Parathyroid adenoma (tissue), 2 donors: ENCODE data around the gene SLC25A51.

ENCODE experiments used
- H2AFZ ChIP-seq: fragments of 300-600 bp; sonication (generic); one replicate; pipeline ENCODE4 v1.7.0; 2017; ENCODE audit warnings: antibody characterized with exemption, mild to moderate bottlenecking
- H3K27ac ChIP-seq: fragments of 300-600 bp; sonication (generic); one replicate; pipeline ENCODE4 v1.7.0; 2017
- H3K27me3 ChIP-seq: fragments of 300-600 bp; sonication (generic); one replicate; pipeline ENCODE4 v1.7.0; 2017; ENCODE audit warnings: low read length; ENCODE audit not compliant: control insufficient read depth, insufficient read depth
- H3K36me3 ChIP-seq: fragments of 300-600 bp; sonication (generic); one replicate; pipeline ENCODE4 v1.7.0; 2017; ENCODE audit warnings: low read length; ENCODE audit not compliant: control insufficient read depth, insufficient read depth
- H3K4me1 ChIP-seq: fragments of 300-600 bp; sonication (generic); one replicate; pipeline ENCODE4 v1.7.0; 2017; ENCODE audit warnings: control low read depth
- H3K4me2 ChIP-seq: fragments of 300-600 bp; sonication (generic); one replicate; pipeline ENCODE4 v1.7.0; 2017; ENCODE audit warnings: low read length
- H3K4me3 ChIP-seq: fragments of 300-600 bp; sonication (generic); one replicate; pipeline ENCODE4 v1.7.0; 2017; ENCODE audit warnings: low read depth, low read length
- H3K79me2 ChIP-seq: fragments of 300-600 bp; sonication (generic); one replicate; pipeline ENCODE4 v1.7.0; 2017; ENCODE audit warnings: control low read depth
- H3K9ac ChIP-seq: fragments of 300-600 bp; sonication (generic); one replicate; pipeline ENCODE4 v1.7.0; 2017; ENCODE audit warnings: mild to moderate bottlenecking
- H3K9me3 ChIP-seq: fragments of 300-600 bp; sonication (generic); one replicate; pipeline ENCODE4 v1.7.0; 2017; ENCODE audit warnings: low read length; ENCODE audit not compliant: control insufficient read depth
- TF ChIP-seq, protein P1 (sequence below): fragments of 300-600 bp; sonication (generic); IDR thresholded peaks from one replicate; pipeline ENCODE4 v1.7.0; 2017; ENCODE audit warnings: antibody characterized with exemption, mild to moderate bottlenecking
- donor health status: primary hyperparathyroidism.

Gene SLC25A51

DNA sequence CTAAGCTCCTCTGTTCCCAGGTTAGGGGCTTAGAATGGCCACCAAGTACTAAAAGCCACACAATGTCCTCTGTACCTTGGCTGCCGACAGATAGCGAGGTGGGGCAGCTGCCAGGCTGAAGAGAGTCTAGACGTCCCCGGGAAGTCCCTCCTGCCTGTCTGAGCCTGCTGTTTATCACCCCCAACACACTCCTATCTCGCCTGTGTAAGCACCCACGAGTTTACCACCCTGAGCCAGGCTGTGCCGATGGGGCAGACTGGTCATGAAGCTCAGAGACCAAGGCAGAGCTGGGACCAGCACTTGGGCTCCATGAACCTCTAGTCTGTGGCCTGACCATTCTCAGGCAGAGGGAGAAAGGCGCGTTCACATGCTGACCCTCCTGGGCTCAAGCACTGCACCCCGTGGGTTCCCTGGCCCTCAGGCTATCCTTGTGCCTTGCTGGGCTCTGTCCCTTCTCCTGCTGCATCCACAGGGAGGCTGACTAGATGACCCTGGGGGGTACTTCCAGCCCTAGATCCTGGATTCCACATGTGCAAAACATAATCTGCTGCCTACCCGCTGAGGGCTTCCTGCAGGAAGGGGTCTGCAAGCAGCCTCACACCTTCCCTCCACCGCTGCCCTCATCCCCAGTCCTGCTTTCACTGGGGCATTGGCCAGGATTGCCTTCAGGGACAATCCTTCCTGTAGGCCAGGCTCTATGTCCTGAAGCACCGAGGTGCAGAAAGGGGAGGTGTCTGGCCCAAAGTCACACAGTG is 18.6 kb upstream of the SLC25A51 start:
- no peak overlapping the region for H2AFZ ChIP-seq
- H3K4me1 ChIP-seq, result no peaks in the 10 kb centered on the region
- no peaks in the 10 kb centered on the region for H3K27me3 ChIP-seq
- H3K79me2 ChIP-seq, result no peaks in the 10 kb centered on the region
- no peaks in the 10 kb centered on the region for H3K36me3 ChIP-seq
- no peak overlapping the region for H3K27ac ChIP-seq
- H3K4me3 ChIP-seq, result no peak overlapping the region
- H3K9ac ChIP-seq, result no peak overlapping the region
- H3K9me3 ChIP-seq, result no peaks in the 10 kb centered on the region
- H3K4me2 ChIP-seq, result no peak overlapping the region
- TF ChIP-seq, protein P1, sequence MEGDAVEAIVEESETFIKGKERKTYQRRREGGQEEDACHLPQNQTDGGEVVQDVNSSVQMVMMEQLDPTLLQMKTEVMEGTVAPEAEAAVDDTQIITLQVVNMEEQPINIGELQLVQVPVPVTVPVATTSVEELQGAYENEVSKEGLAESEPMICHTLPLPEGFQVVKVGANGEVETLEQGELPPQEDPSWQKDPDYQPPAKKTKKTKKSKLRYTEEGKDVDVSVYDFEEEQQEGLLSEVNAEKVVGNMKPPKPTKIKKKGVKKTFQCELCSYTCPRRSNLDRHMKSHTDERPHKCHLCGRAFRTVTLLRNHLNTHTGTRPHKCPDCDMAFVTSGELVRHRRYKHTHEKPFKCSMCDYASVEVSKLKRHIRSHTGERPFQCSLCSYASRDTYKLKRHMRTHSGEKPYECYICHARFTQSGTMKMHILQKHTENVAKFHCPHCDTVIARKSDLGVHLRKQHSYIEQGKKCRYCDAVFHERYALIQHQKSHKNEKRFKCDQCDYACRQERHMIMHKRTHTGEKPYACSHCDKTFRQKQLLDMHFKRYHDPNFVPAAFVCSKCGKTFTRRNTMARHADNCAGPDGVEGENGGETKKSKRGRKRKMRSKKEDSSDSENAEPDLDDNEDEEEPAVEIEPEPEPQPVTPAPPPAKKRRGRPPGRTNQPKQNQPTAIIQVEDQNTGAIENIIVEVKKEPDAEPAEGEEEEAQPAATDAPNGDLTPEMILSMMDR, result no peak

DNA sequence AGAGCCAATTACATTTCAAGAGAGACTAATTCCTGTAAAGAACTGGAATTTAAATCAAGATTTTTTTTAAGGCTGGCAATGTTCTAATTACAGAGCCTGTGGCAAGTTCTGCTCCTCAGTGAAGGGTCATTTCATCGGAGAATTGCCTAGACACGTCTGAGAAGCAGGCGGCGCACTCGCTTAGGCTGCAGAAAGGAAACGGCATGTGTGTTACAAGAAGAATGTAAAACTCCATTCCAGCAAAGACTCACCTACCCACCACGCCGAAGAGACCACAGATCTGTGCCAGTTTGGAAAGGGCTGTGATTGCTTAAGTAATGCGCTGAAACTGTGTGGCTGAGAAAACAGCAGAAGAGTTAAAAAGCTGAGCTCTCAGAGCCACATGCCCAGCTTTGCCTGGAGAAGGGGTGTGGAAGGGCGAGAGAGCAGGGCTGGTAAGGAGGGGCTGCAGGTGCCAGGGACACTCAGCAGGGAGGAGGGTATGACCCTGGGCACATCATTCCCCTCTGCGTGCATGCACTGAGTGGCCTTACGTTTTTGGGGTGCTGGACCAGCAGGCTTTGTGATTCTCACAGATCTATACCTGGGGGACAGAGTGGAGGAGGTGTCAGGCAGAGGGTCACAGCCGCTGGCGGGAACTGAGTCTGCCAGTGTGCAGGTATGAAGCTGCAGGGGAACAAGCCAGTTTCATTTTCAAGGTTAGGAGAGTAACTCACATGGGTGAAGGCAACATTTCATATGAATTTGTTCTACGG is 17.8 kb upstream of the SLC25A51 start:
- Histone ChIP-seq H3K27ac (no peak overlapping the region), H3K9me3 (no peaks in the 10 kb centered on the region), H3K79me2 (no peaks in the 10 kb centered on the region), H3K4me1 (no peaks in the 10 kb centered on the region), H3K9ac (no peak overlapping the region), H3K4me3 (no peak overlapping the region), H3K4me2 (no peak overlapping the region), H3K36me3 (no peaks in the 10 kb centered on the region), H3K27me3 (no peaks in the 10 kb centered on the region), H2AFZ (no peak overlapping the region)
- TF ChIP-seq, protein P1, result no peak

DNA sequence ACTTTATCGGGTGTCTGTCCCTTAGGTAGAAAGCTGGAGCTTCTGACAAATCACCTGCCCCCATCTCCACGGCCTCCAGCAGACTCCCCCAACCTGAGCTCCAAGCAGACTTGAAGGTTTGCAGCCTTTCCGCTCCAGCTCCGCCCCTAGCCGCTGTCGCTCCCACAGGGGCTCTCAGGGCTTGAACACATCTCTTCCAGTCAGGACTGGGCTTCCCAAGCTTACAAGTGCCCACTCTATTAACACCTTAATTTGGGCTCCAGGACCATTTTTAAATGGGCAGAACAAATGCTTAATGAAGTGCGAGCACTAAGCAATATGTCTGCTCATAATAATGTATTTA is 17.2 kb upstream of the SLC25A51 start:
- Histone ChIP-seq H3K9ac (no peak overlapping the region), H3K79me2 (no peaks in the 10 kb centered on the region), H3K9me3 (no peaks in the 10 kb centered on the region), H3K4me1 (no peaks in the 10 kb centered on the region), H3K4me2 (no peak overlapping the region), H3K27me3 (no peaks in the 10 kb centered on the region), H3K36me3 (no peaks in the 10 kb centered on the region), H3K4me3 (no peak overlapping the region), H3K27ac (no peak overlapping the region), H2AFZ (no peak overlapping the region)
- TF ChIP-seq, protein P1, result no peak

DNA sequence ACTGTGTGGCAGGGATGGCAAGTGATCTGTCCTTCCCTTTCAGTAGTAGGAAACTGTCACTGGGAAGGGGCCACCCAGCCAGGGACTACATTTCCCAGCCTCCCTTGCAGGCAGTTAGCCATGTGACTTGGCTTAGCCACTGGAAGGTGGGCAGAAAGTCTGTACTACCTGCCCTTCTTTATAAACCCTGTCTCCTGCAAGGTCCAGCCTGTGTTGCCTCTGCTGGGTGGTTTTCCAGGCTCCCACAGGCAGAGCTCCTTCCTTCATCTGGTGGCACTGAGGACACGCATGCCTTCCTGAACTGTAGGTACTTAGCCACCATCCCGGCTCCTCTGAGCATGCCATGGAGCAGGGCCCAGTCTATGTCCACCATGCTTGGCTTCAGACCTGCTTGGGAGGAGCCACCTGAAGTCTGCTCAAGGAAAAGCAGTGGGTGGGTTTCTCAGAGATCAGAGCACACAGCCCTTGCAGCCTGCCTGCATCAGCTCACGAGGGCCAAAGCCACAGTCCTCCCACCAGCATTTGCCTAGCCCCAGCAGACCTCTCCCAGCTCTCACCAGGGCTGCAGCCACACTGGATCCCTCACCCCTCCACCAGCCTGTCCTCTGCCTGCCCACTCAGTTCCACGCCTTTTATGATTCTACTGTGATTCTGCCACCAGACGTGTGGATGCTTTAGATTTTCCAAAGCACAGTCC is 16.7 kb upstream of the SLC25A51 start:
- H2AFZ ChIP-seq, result no peak overlapping the region
- no peak overlapping the region for H3K4me2 ChIP-seq
- H3K9me3 ChIP-seq, result no peaks in the 10 kb centered on the region
- no peaks in the 10 kb centered on the region for H3K79me2 ChIP-seq
- H3K27me3 ChIP-seq, result no peaks in the 10 kb centered on the region
- H3K36me3 ChIP-seq, result no peaks in the 10 kb centered on the region
- H3K9ac ChIP-seq, result no peak overlapping the region
- no peak overlapping the region for H3K4me3 ChIP-seq
- H3K27ac ChIP-seq, result no peak overlapping the region
- TF ChIP-seq, protein P1, result no peak
- H3K4me1 ChIP-seq, result no peaks in the 10 kb centered on the region
